Fibroblast of pulmonary artery (primary cell): ENCODE data around the gene ANO2.

Experiments
- DNase-seq: peaks from one replicate; pipeline ENCODE4 v3.0.0-alpha.2; 2010; ENCODE audit warnings: low read depth
- H3K4me3 ChIP-seq: replicated peaks from 2 replicates; pipeline ENCODE4 v1.5.1; 2011; ENCODE audit warnings: low read depth, mild to moderate bottlenecking, control low read depth, low read length, moderate library complexity
- CTCF ChIP-seq: IDR thresholded peaks from 2 replicates; pipeline ENCODE4 v1.5.1; 2011; ENCODE audit warnings: mild to moderate bottlenecking, control low read depth, low read length, inconsistent platforms; ENCODE audit errors: missing control alignments

The ANO2 gene

GRCh38 chr12:5615760-5616159 is 329.3 kb downstream of the ANO2 start:
- TF ChIP-seq CTCF = no peak
- no peak for DNase-seq
- H3K4me3 ChIP-seq = no peak overlapping the region

GRCh38 chr12:5614256-5614655 is 330.8 kb downstream of the ANO2 start:
- TF ChIP-seq CTCF = no peak
- DNase-seq = no peak
- no peak overlapping the region for H3K4me3 ChIP-seq

GRCh38 chr12:5612556-5613410 is 332.3 kb downstream of the ANO2 start:
- H3K4me3 ChIP-seq = no peak overlapping the region
- no peak for TF ChIP-seq CTCF
- no peak for DNase-seq

- TF ChIP-seq CTCF = no peak
- DNase-seq = no peak
- H3K4me3 ChIP-seq = no peak overlapping the region
These were observed 333.9 kb downstream of the ANO2 start for GRCh38 chr12:5611162-5611561.

GRCh38 chr12:5599378-5599777 is 345.7 kb downstream of the ANO2 start:
- H3K4me3 ChIP-seq = no peak overlapping the region
- no peak for DNase-seq
- no peak for TF ChIP-seq CTCF

- no peak for TF ChIP-seq CTCF
These were observed 351.1 kb downstream of the ANO2 start for GRCh38 chr12:5593998-5594397.

GRCh38 chr12:5593086-5593485 is 352.0 kb downstream of the ANO2 start:
- no peak for DNase-seq
- no peak overlapping the region for H3K4me3 ChIP-seq
- TF ChIP-seq CTCF = no peak

More at GRCh38 chr12:5593998-5594397, 351.1 kb downstream of the ANO2 start:
- no peak for DNase-seq
- no peak overlapping the region for H3K4me3 ChIP-seq
